GM12892 (cell line): ENCODE data around the gene IMPDH1.

ENCODE experiments used
- DNase-seq: peaks from one replicate; pipeline ENCODE4 v3.0.0; 2011; ENCODE audit not compliant: insufficient read length
- FAIRE-seq: peaks from 2 replicates; lab custom pipeline; 2011; peaks lifted over from hg19 to GRCh38; lab: Jason Lieb, UNC
- POLR2A ChIP-seq: IDR thresholded peaks from 2 replicates; pipeline ENCODE4 v1.6.1; 2011; ENCODE audit warnings: low read depth, low read length, control low read depth
- POLR2AphosphoS5 ChIP-seq: IDR thresholded peaks from 2 replicates; pipeline ENCODE4 v1.6.1; 2011; ENCODE audit warnings: low read depth, low read length, control low read depth
- TAF1 ChIP-seq: IDR thresholded peaks from 2 replicates; pipeline ENCODE4 v1.6.1; 2011; ENCODE audit warnings: low read depth, mild to moderate bottlenecking, control low read depth, low read length, borderline replicate concordance

Gene IMPDH1

GRCh38 chr7:128350708-128351295 is 59.0 kb downstream of the IMPDH1 start:
- FAIRE-seq (no peak), DNase-seq (no peak)
- TF ChIP-seq POLR2A (no peak), POLR2AphosphoS5 (no peak), TAF1 (no peak)

- no peak for TF ChIP-seq POLR2A
- no peak for TF ChIP-seq POLR2AphosphoS5
- no peak for TF ChIP-seq TAF1
- FAIRE-seq: no peak
- no peak for DNase-seq
These were observed 60.3 kb downstream of the IMPDH1 start for GRCh38 chr7:128349466-128349825.

- FAIRE-seq (no peak), DNase-seq (no peak)
- TF ChIP-seq POLR2A (no peak), POLR2AphosphoS5 (no peak), TAF1 (no peak)
These were observed 62.1 kb downstream of the IMPDH1 start for GRCh38 chr7:128347647-128348097.

GRCh38 chr7:128344431-128344774 is 65.4 kb downstream of the IMPDH1 start:
- FAIRE-seq (no peak), DNase-seq (no peak)
- no peak for TF ChIP-seq TAF1
- TF ChIP-seq POLR2AphosphoS5: no peak
- no peak for TF ChIP-seq POLR2A

GRCh38 chr7:128343554-128344430 is 66.0 kb downstream of the IMPDH1 start, which contains the start of gene RBM28:
RBM28 (minus strand) TSS chr7:128343908; CDS start chr7:128343793, 115 bp downstream.
- peak; percentile 85 for DNase-seq
- TF ChIP-seq TAF1: peak; percentile 79
- TF ChIP-seq POLR2AphosphoS5: peak; percentile 83
- TF ChIP-seq POLR2A: peak; percentile 91
- FAIRE-seq: peak; percentile 79
